ENCODE data around the gene AKAP13. TPM values are rescaled to one million over a fixed set of nuclear protein-coding genes. Genes with fewer than 3 reads are reported as not detected.

AKAP13 gene
- total and polyA plus RNA-seq, 2 of the 13 experiments (the other 11 are each of a cell fraction or from before 2014, with no cell fraction given): 6.7 to 27.1 TPM

- TF ChIP-seq ZNF512B (CRISPR knock-in tag; IDR thresholded peaks at IDR 0.05; ENCODE audit: borderline replicate concordance) (no peak), ELF3 (CRISPR knock-in tag; IDR thresholded peaks at IDR 0.05) (no peak), ZNF83 (CRISPR knock-in tag; IDR thresholded peaks at IDR 0.05; ENCODE audit: borderline replicate concordance) (no peak), FOXP1 (IDR thresholded peaks at IDR 0.05) (no peak), FOXP1 (CRISPR knock-in tag; IDR thresholded peaks at IDR 0.05) (peak; percentile 52), RBAK (CRISPR knock-in tag; IDR thresholded peaks at IDR 0.05) (no peak), ARNTL (CRISPR knock-in tag; IDR thresholded peaks at IDR 0.05) (no peak), ZSCAN30 (CRISPR knock-in tag; IDR thresholded peaks at IDR 0.05) (no peak), MAX (IDR thresholded peaks at IDR 0.05) (no peak), KLF16 (CRISPR knock-in tag; IDR thresholded peaks at IDR 0.05) (0 out of 4 replicates have a peak, but pooled peaks of 1 of the 2 experiments have one; percentile 31), RAD21 (CRISPR knock-in tag; IDR thresholded peaks at IDR 0.05) (0 out of 2 replicates have a peak, but pooled peaks have one; percentile 11), E2F2 (CRISPR knock-in tag; IDR thresholded peaks at IDR 0.05; ENCODE audit: borderline replicate concordance) (no peak), ZSCAN21 (CRISPR knock-in tag; IDR thresholded peaks at IDR 0.05; ENCODE audit: borderline replicate concordance) (no peak), CHD4 (IDR thresholded peaks at IDR 0.05; ENCODE audit: borderline replicate concordance, low read length) (peak; percentile 53; the same call in 1 of the 2 replicates), SRF (IDR thresholded peaks at IDR 0.05; ENCODE audit: low read depth, low read length) (no peak), ZEB1 (IDR thresholded peaks at IDR 0.05; ENCODE audit: insufficient replicate concordance, low read depth) (no peak), FOXP4 (CRISPR knock-in tag; IDR thresholded peaks at IDR 0.05) (peak; percentile 35; the same call in 1 of the 2 replicates), RARG (CRISPR knock-in tag; IDR thresholded peaks at IDR 0.05; ENCODE audit: low read depth) (no peak), ZBTB21 (CRISPR knock-in tag; IDR thresholded peaks at IDR 0.05) (no peak), TIGD3 (CRISPR knock-in tag; IDR thresholded peaks at IDR 0.05; ENCODE audit: borderline replicate concordance) (no peak), ZNF772 (CRISPR knock-in tag; IDR thresholded peaks at IDR 0.05) (no peak), NFE2 (CRISPR knock-in tag; IDR thresholded peaks at IDR 0.05) (no peak), ZNF614 (CRISPR knock-in tag; IDR thresholded peaks at IDR 0.05; ENCODE audit: borderline replicate concordance) (0 out of 2 replicates have a peak, but pooled peaks have one; percentile 36), RFX3 (CRISPR knock-in tag; IDR thresholded peaks at IDR 0.05) (peak; percentile 95)
Observed at GRCh38 chr15:85443593-85444087, 63.2 kb downstream of the AKAP13 start (continued).
